ENCODE results near the gene ANKRD2.

DNA sequence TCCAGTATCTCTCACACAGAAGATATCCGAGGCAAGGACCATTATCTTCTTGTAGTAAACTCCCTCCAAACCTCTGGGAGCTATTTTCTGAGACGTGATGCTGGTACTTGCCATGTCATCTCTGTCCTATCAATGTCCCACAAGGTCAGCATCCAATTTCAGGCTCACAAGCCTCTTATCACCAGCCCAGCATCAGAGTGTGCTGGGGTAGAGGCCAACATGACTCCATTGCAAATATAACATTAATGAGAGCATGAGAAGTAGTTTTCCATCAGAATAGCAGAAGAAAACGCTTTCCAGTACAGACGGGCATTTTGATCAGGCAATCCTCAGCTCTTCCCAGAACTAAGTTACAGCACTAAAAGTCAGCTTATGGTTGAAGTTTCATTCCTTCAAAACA, 55.2 kb downstream of the ANKRD2 start:
- TF ChIP-seq EZH2 (IDR thresholded peaks at IDR 0.05; ENCODE audit: insufficient read depth, poor library complexity, severe bottlenecking) (no peak), EZH2phosphoT487 (IDR thresholded peaks at IDR 0.05; ENCODE audit: insufficient read depth, low read depth) (no peak)

Measured in GM23248 (cell line).